A549 (cell line): ENCODE measurements around the gene TFDP1. TPM values are rescaled to one million over a fixed set of nuclear protein-coding genes. Genes with fewer than 3 reads are reported as not detected.

Source experiments
- ATAC-seq, 2 experiments: fragments of 200-7000 bp in 1 of 2; fragments of >200 bp in 1 of 2; cut with Nextera tagmentation in 1 of 2; cut with Tn5 transposase in 1 of 2; 3 replicates each; pipeline versions ENCODE4 v1.8.0 to v1.9.1; 2018 to 2020; ENCODE audit warnings: mild to moderate bottlenecking in 1 of 2, moderate library complexity in 1 of 2
- CTCF ChIA-PET: fragments of 300-600 bp; sonication (Branson Sonifier 250); formaldehyde crosslinking; extraction: SDS; loops from one replicate; lab custom pipeline; 2021; ENCODE audit warnings: antibody characterized with exemption, inconsistent platforms; lab: Yijun Ruan, JAX
- POLR2A ChIA-PET: fragments of 350-600 bp; formaldehyde crosslinking; extraction: SDS; loops from one replicate; lab custom pipeline; 2021; ENCODE audit warnings: antibody characterized with exemption, inconsistent platforms; lab: Yijun Ruan, JAX
- DNase-seq, 2 experiments: peaks; one replicate each; pipeline versions ENCODE4 v3.0.0 to v3.0.0-alpha.2; 2011 to 2016; ENCODE audit warnings: low read depth in 1 of 2, low spot score in 1 of 2
- FAIRE-seq: peaks from 2 replicates; lab custom pipeline; 2011; peaks lifted over from hg19 to GRCh38; lab: Jason Lieb, UNC
- H3K27ac ChIP-seq, 2 experiments: fragments of >200 bp; sonication (Bioruptor Twin); formaldehyde crosslinking; 3 replicates each; pipeline ENCODE4 v1.5.1; 2016 to 2017
- H3K4me1 ChIP-seq: fragments of >200 bp; sonication (Bioruptor Twin); formaldehyde crosslinking; 3 replicates; pipeline ENCODE4 v1.6.1; 2016
- H3K4me2 ChIP-seq: fragments of >200 bp; sonication (Bioruptor Twin); formaldehyde crosslinking; 3 replicates; pipeline ENCODE4 v1.6.1; 2016
- H3K4me3 ChIP-seq: fragments of >200 bp; sonication (Bioruptor Twin); formaldehyde crosslinking; 3 replicates; pipeline ENCODE4 v1.5.1; 2016
- H3K9me3 ChIP-seq: fragments of >200 bp; sonication (Bioruptor Twin); formaldehyde crosslinking; 3 replicates; pipeline ENCODE4 v1.6.1; 2016
- BCL3 ChIP-seq: fragments of >200 bp; sonication (Bioruptor Twin); formaldehyde crosslinking; IDR thresholded peaks from 3 replicates; pipeline ENCODE4 v1.6.1; 2016
- CHD2 ChIP-seq: fragments of 150-350 bp; IDR thresholded peaks from 2 replicates; pipeline ENCODE4 v1.6.1; 2014; ENCODE audit warnings: low read length; ENCODE audit not compliant: partially characterized antibody
- ESRRA ChIP-seq: fragments of 150-350 bp; IDR thresholded peaks from 2 replicates; pipeline ENCODE4 v1.6.1; 2014; ENCODE audit warnings: mild to moderate bottlenecking, low read length, borderline replicate concordance
- FOSB ChIP-seq: fragments of 250-450 bp; sonication (Bioruptor Pico); IDR thresholded peaks from 2 replicates; pipeline ENCODE4 v1.5.0; 2020; ENCODE audit warnings: mild to moderate bottlenecking, moderate library complexity
- FOXS1 ChIP-seq: fragments of 250-450 bp; sonication (Bioruptor Pico); IDR thresholded peaks from 2 replicates; pipeline ENCODE4 v1.5.0; 2020; ENCODE audit warnings: mild to moderate bottlenecking, moderate library complexity
- HEYL ChIP-seq: fragments of 250-450 bp; sonication (Bioruptor Pico); IDR thresholded peaks from 2 replicates; pipeline ENCODE4 v1.8.0; 2021; ENCODE audit warnings: mild to moderate bottlenecking, moderate library complexity
- HOXA7 ChIP-seq: fragments of 250-450 bp; sonication (Bioruptor Pico); IDR thresholded peaks from 2 replicates; pipeline ENCODE4 v1.5.0; 2020; ENCODE audit warnings: mild to moderate bottlenecking, moderate library complexity
- KDM1A ChIP-seq: fragments of 200-600 bp; sonication (generic); IDR thresholded peaks from 2 replicates; pipeline ENCODE4 v1.6.1; 2016; ENCODE audit warnings: low read depth, mild to moderate bottlenecking
- KDM5A ChIP-seq: fragments of 200-600 bp; sonication (generic); IDR thresholded peaks from 2 replicates; pipeline ENCODE4 v1.6.1; 2016; ENCODE audit warnings: antibody characterized with exemption, mild to moderate bottlenecking
- MYC ChIP-seq: IDR thresholded peaks from 2 replicates; pipeline ENCODE4 v1.6.1; 2012; ENCODE audit warnings: mild to moderate bottlenecking, inconsistent platforms, low read length, improper control_type of control experiment, borderline replicate concordance
- NFE2L2 ChIP-seq: fragments of 150-350 bp; conservative IDR thresholded peaks from 2 replicates; pipeline ENCODE4 v1.6.1; 2014; ENCODE audit warnings: low read length
- NPAS2 ChIP-seq: fragments of 250-450 bp; sonication (Bioruptor Pico); IDR thresholded peaks from 2 replicates; pipeline ENCODE4 v1.8.0; 2022; ENCODE audit warnings: mild to moderate bottlenecking, moderate library complexity, borderline replicate concordance
- NR3C1 ChIP-seq: fragments of >200 bp; sonication (Bioruptor Twin); formaldehyde crosslinking; IDR thresholded peaks from 3 replicates; pipeline ENCODE4 v1.6.1; 2017
- RFX5 ChIP-seq: fragments of 450-650 bp; IDR thresholded peaks from 2 replicates; pipeline ENCODE4 v1.7.1; 2014; ENCODE audit warnings: antibody characterized with exemption, mild to moderate bottlenecking, moderate library complexity
- RNF2 ChIP-seq: fragments of 200-600 bp; sonication (generic); IDR thresholded peaks from 2 replicates; pipeline ENCODE4 v1.6.1; 2016; ENCODE audit warnings: low read depth, mild to moderate bottlenecking, antibody characterized with exemption, moderate library complexity, borderline replicate concordance
- SMC3 ChIP-seq: fragments of >200 bp; sonication (Bioruptor Twin); formaldehyde crosslinking; IDR thresholded peaks from 3 replicates; pipeline ENCODE4 v1.6.1; 2018; ENCODE audit warnings: inconsistent platforms
- SREBF2 ChIP-seq: fragments of 450-650 bp; IDR thresholded peaks from 2 replicates; pipeline ENCODE4 v1.6.1; 2014; ENCODE audit warnings: mild to moderate bottlenecking, moderate library complexity
- TP53 ChIP-seq: fragments of 250-450 bp; sonication (Bioruptor Pico); IDR thresholded peaks from 2 replicates; pipeline ENCODE4 v1.5.0; 2021; ENCODE audit warnings: mild to moderate bottlenecking, moderate library complexity
- ZNF302 ChIP-seq: fragments of 250-450 bp; sonication (Bioruptor Pico); IDR thresholded peaks from 2 replicates; pipeline ENCODE4 v1.9.0; 2021; ENCODE audit warnings: inconsistent platforms, mild to moderate bottlenecking, moderate library complexity
- ZSCAN20 ChIP-seq: fragments of 250-450 bp; sonication (Bioruptor Pico); IDR thresholded peaks from 2 replicates; pipeline ENCODE4 v1.8.0; 2022; ENCODE audit warnings: mild to moderate bottlenecking, moderate library complexity
- WGBS: methylation state at CpG from one replicate; pipeline ENCODE4 v1.1.6; 2017; ENCODE audit errors: missing lambda C conversion rate; 5-methylcytosine and 5-hydroxymethylcytosine counted together
- polyA plus RNA-seq, 4 experiments: library from polyadenylated mRNA; depleted of rRNA in 3 of 4; stranded (reverse); fragments of >200 nt; fragmentation: RNase III in 1 of 4; extraction: RNeasy Plus Mini Kit Qiagen cat#74134 plus additional on column Dnase treatment in 1 of 4; gene quantifications; 2 replicates in 3 of 4; 3 replicates in 1 of 4; pipeline ENCODE4 v1.2.3, GENCODE V29; 2011 to 2017

TFDP1 gene
- polyA plus RNA-seq, 2 of the 4 experiments (the other 2 are of a cell fraction): 73.2 to 88.4 TPM

- H3K9me3 ChIP-seq: no peaks in the 10 kb centered on the region
- ChIA-PET POLR2A (no interaction called here), CTCF (interaction anchor here (0.5 to 4.6 kb wide), 2 partner anchors 56 to 121 kb away, joined by 4 to 14 read pairs; no protein-coding TSS in a partner anchor)
- H3K4me2 ChIP-seq: no peak overlapping the region
- H3K4me1 ChIP-seq: no peaks in the 10 kb centered on the region
- FAIRE-seq (no peak), ATAC-seq (no peak), DNase-seq (no peak)
- no peak overlapping the region for H3K27ac ChIP-seq
- H3K4me3 ChIP-seq: no peak overlapping the region
- TF ChIP-seq CHD2 (no peak), NR3C1 (no peak), SMC3 (no peak), MYC (no peak), FOXS1 (CRISPR knock-in tag) (no peak), KDM5A (no peak), ESRRA (no peak), TP53 (CRISPR knock-in tag) (no peak)
- WGBS: 54% methylated on average over 16 of the region's 29 CpGs
Measured at GRCh38 chr13:113667771-113668490, 83.4 kb downstream of the TFDP1 start.

- Histone ChIP-seq H3K27ac (no peak overlapping the region), H3K9me3 (no peaks in the 10 kb centered on the region), H3K4me3 (no peak overlapping the region), H3K4me1 (no peaks in the 10 kb centered on the region), H3K4me2 (no peak overlapping the region)
- 46% methylated on average over 16 of the region's 24 CpGs for WGBS
- DNase-seq (no peak), ATAC-seq (no peak), FAIRE-seq (no peak)
- POLR2A ChIA-PET: no interaction called here
- TF ChIP-seq HEYL (no peak), RFX5 (no peak), ZNF302 (CRISPR knock-in tag) (no peak)
- CTCF ChIA-PET: no interaction called here
Measured at GRCh38 chr13:113668491-113668971, 84.0 kb downstream of the TFDP1 start.

- WGBS: 57% methylated on average over 11 of the region's 13 CpGs
- no peaks in the 10 kb centered on the region for H3K4me1 ChIP-seq
- POLR2A ChIA-PET: no interaction called here
- DNase-seq (no peak), FAIRE-seq (no peak), ATAC-seq (no peak)
- H3K4me3 ChIP-seq: no peak overlapping the region
- TF ChIP-seq HEYL: no peak
- TF ChIP-seq KDM1A: no peak
- TF ChIP-seq HOXA7: no peak
- no peak for TF ChIP-seq SREBF2
- no peaks in the 10 kb centered on the region for H3K9me3 ChIP-seq
- no peak overlapping the region for H3K4me2 ChIP-seq
- CTCF ChIA-PET: no interaction called here
- no peak overlapping the region for H3K27ac ChIP-seq
Measured at GRCh38 chr13:113669231-113669754, 84.7 kb downstream of the TFDP1 start.

GRCh38 chr13:113669755-113670341, 85.3 kb downstream of the TFDP1 start:
- no peak overlapping the region for H3K27ac ChIP-seq
- ChIA-PET POLR2A (no interaction called here), CTCF (no interaction called here)
- ATAC-seq (no peak), DNase-seq (no peak), FAIRE-seq (no peak)
- H3K4me3 ChIP-seq: no peak overlapping the region
- H3K4me1 ChIP-seq: no peaks in the 10 kb centered on the region
- no peaks in the 10 kb centered on the region for H3K9me3 ChIP-seq
- TF ChIP-seq NFE2L2: no peak
- no peak for TF ChIP-seq RNF2
- TF ChIP-seq BCL3: no peak
- TF ChIP-seq FOSB (CRISPR knock-in tag): no peak
- TF ChIP-seq KDM1A: no peak
- TF ChIP-seq ZSCAN20 (CRISPR knock-in tag): no peak
- no peak for TF ChIP-seq NPAS2
- no peak for TF ChIP-seq TP53 (CRISPR knock-in tag)
- TF ChIP-seq CHD2: no peak
- 71% methylated on average over 9 of the region's 21 CpGs for WGBS
- no peak overlapping the region for H3K4me2 ChIP-seq
